Measurements from ENCODE around the gene EXOC2.

EXOC2 gene

DNA sequence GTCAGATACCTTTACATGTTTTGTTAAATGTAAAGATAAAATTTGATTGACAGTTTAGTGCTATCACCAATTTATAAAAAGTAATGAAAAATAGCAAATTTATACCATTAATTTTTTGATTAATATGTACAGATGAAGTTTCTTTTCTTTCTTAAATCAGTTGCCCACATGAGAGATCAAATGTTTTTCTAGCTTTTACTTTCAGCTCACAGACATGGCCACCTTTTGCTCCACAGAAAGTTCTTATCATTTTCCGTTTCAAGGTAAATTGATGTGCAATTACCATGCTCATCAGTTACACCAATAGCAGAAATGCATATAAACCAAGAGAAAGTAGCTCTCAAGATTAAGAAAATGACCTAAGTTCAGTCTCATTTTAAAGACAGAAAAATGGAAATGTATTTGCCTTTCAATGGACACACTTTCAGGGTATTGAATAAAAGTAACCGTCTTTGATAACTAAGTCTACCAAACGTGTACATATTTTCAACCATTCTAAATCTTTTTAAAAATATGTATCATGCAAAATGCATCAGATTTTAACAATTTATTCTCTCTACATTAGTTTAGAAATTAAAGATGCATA is 16.6 kb upstream of the EXOC2 start:
- Histone ChIP-seq H3K27me3 (ENCODE audit: insufficient read depth, poor library complexity, severe bottlenecking) (no peaks in the 10 kb centered on the region), H3K4me3 (ENCODE audit: severe bottlenecking) (no peak overlapping the region), H3K27ac (ENCODE audit: poor library complexity, severe bottlenecking) (no peak overlapping the region), H3K4me1 (ENCODE audit: insufficient read depth, poor library complexity, severe bottlenecking) (peaks cover 39% of the 10 kb centered on the region), H3K9me3 (ENCODE audit: severe bottlenecking) (no peaks in the 10 kb centered on the region), H3K36me3 (ENCODE audit: low read depth) (no peaks in the 10 kb centered on the region)
- ATAC-seq (ENCODE audit: low read depth) (no peak), DNase-seq (ENCODE audit: low spot score) (no peak)
- TF ChIP-seq, protein P1, sequence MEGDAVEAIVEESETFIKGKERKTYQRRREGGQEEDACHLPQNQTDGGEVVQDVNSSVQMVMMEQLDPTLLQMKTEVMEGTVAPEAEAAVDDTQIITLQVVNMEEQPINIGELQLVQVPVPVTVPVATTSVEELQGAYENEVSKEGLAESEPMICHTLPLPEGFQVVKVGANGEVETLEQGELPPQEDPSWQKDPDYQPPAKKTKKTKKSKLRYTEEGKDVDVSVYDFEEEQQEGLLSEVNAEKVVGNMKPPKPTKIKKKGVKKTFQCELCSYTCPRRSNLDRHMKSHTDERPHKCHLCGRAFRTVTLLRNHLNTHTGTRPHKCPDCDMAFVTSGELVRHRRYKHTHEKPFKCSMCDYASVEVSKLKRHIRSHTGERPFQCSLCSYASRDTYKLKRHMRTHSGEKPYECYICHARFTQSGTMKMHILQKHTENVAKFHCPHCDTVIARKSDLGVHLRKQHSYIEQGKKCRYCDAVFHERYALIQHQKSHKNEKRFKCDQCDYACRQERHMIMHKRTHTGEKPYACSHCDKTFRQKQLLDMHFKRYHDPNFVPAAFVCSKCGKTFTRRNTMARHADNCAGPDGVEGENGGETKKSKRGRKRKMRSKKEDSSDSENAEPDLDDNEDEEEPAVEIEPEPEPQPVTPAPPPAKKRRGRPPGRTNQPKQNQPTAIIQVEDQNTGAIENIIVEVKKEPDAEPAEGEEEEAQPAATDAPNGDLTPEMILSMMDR (IDR thresholded peaks at IDR 0.05; ENCODE audit: poor library complexity, severe bottlenecking), result no peak

GRCh38 chr6:708237-708598 is 15.3 kb upstream of the EXOC2 start:
- DNase-seq (ENCODE audit: low spot score), result no peak
- H3K36me3 ChIP-seq (ENCODE audit: low read depth), result no peaks in the 10 kb centered on the region
- TF ChIP-seq, protein P1 (IDR thresholded peaks at IDR 0.05; ENCODE audit: poor library complexity, severe bottlenecking), result no peak
- no peak overlapping the region for H3K4me3 ChIP-seq (ENCODE audit: severe bottlenecking)
- no peak for ATAC-seq (ENCODE audit: low read depth)
- peaks cover 53% of the 10 kb centered on the region for H3K4me1 ChIP-seq (ENCODE audit: insufficient read depth, poor library complexity, severe bottlenecking)
- H3K27me3 ChIP-seq (ENCODE audit: insufficient read depth, poor library complexity, severe bottlenecking), result no peaks in the 10 kb centered on the region
- H3K27ac ChIP-seq (ENCODE audit: poor library complexity, severe bottlenecking), result no peak overlapping the region
- H3K9me3 ChIP-seq (ENCODE audit: severe bottlenecking), result no peaks in the 10 kb centered on the region

- H3K36me3 ChIP-seq (ENCODE audit: low read depth), result no peaks in the 10 kb centered on the region
- H3K4me1 ChIP-seq (ENCODE audit: insufficient read depth, poor library complexity, severe bottlenecking), result peaks cover 53% of the 10 kb centered on the region
- ATAC-seq (ENCODE audit: low read depth), result no peak
- H3K4me3 ChIP-seq (ENCODE audit: severe bottlenecking), result no peak overlapping the region
- no peak for DNase-seq (ENCODE audit: low spot score)
- no peaks in the 10 kb centered on the region for H3K9me3 ChIP-seq (ENCODE audit: severe bottlenecking)
- H3K27me3 ChIP-seq (ENCODE audit: insufficient read depth, poor library complexity, severe bottlenecking), result no peaks in the 10 kb centered on the region
- TF ChIP-seq, protein P1 (IDR thresholded peaks at IDR 0.05; ENCODE audit: poor library complexity, severe bottlenecking), result no peak
- no peak overlapping the region for H3K27ac ChIP-seq (ENCODE audit: poor library complexity, severe bottlenecking)
Observed at GRCh38 chr6:707576-708236, 14.8 kb upstream of the EXOC2 start.

DNA sequence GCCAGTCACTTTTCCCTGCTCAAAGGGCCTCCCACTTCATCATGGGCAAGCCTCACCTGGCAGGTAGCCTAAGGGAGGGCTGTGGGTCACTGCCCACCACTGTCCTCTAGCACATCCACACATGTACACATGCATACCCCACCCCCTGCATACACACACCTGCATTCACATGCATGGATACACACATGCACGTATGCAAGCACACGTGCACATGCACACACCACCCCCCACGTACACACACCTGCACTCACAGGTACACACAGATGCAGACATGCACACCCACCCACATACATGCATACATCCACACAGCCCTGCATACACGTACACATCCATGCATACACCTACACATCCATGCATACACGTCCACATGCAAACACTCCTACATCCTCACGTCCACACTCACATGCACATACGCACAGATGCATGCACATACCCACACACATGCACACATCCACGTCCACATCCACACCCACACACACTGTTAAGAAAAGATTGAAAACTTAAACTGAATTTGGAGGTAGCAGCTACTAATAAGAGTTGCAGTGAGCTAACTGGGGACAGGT is 14.0 kb upstream of the EXOC2 start:
- Histone ChIP-seq H3K27ac (ENCODE audit: poor library complexity, severe bottlenecking) (peak overlapping the region; percentile 19), H3K9me3 (ENCODE audit: severe bottlenecking) (no peaks in the 10 kb centered on the region), H3K27me3 (ENCODE audit: insufficient read depth, poor library complexity, severe bottlenecking) (no peaks in the 10 kb centered on the region), H3K4me3 (ENCODE audit: severe bottlenecking) (no peak overlapping the region), H3K4me1 (ENCODE audit: insufficient read depth, poor library complexity, severe bottlenecking) (peaks cover 50% of the 10 kb centered on the region), H3K36me3 (ENCODE audit: low read depth) (no peaks in the 10 kb centered on the region)
- ATAC-seq (ENCODE audit: low read depth), result no peak
- DNase-seq (ENCODE audit: low spot score), result no peak
- TF ChIP-seq, protein P1 (IDR thresholded peaks at IDR 0.05; ENCODE audit: poor library complexity, severe bottlenecking), result no peak

DNA sequence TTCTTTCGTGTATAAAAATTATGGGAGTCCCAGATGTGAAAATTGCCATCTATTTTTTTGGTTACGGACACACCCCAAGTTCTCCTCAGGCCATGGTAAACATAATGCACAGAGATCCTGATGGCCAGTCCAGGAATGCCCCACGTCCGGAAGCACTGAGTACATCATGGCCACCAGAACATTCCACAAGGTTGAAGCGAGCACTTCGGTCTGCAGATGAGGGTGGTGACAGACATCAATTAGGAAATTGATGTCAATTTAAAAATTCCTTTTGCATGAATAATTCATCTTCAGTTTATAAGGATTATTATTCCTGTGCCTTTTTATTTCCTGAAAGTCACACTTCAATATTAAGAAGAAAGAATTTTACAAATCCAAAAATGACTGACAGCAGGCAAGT is 13.2 kb upstream of the EXOC2 start:
- ATAC-seq (ENCODE audit: low read depth) (peak; percentile 53; the same call in 2 of the 3 replicates), DNase-seq (ENCODE audit: low spot score) (no peak)
- Histone ChIP-seq H3K4me3 (ENCODE audit: severe bottlenecking) (no peak overlapping the region), H3K36me3 (ENCODE audit: low read depth) (no peaks in the 10 kb centered on the region), H3K27me3 (ENCODE audit: insufficient read depth, poor library complexity, severe bottlenecking) (no peaks in the 10 kb centered on the region), H3K4me1 (ENCODE audit: insufficient read depth, poor library complexity, severe bottlenecking) (peaks cover 45% of the 10 kb centered on the region), H3K9me3 (ENCODE audit: severe bottlenecking) (no peaks in the 10 kb centered on the region), H3K27ac (ENCODE audit: poor library complexity, severe bottlenecking) (peak overlapping the region; percentile 19)
- TF ChIP-seq, protein P1 (IDR thresholded peaks at IDR 0.05; ENCODE audit: poor library complexity, severe bottlenecking), result no peak

Measured in RWPE2 (cell line).